OCI-LY1 (cell line): ENCODE measurements around the gene KCNN2.

Experiments used
- H2AFZ ChIP-seq: fragments of 200-600 bp; sonication (generic), shearing (Covaris generic); 2 replicates; pipeline ENCODE4 v1.6.0; 2014; ENCODE audit warnings: antibody characterized with exemption, mild to moderate bottlenecking, low read length
- H3F3A ChIP-seq: fragments of 200-600 bp; sonication (generic), shearing (Covaris generic); 2 replicates; pipeline ENCODE4 v1.6.0; 2014; ENCODE audit warnings: mild to moderate bottlenecking, antibody characterized with exemption, low read length, moderate library complexity; ENCODE audit not compliant: insufficient read depth
- H3K27ac ChIP-seq: fragments of 200-600 bp; sonication (generic); 2 replicates; pipeline ENCODE4 v1.5.1; 2014; ENCODE audit warnings: low read length, mixed run types, mild to moderate bottlenecking, low read depth; ENCODE audit not compliant: poor library complexity, severe bottlenecking
- H3K27me3 ChIP-seq: fragments of 200-600 bp; sonication (generic); 2 replicates; pipeline ENCODE4 v1.6.0; 2014; ENCODE audit warnings: antibody characterized with exemption, mild to moderate bottlenecking, low read length, moderate library complexity; ENCODE audit not compliant: insufficient read depth
- H3K36me3 ChIP-seq: fragments of 200-600 bp; sonication (generic); 2 replicates; pipeline ENCODE4 v1.6.1; 2014; ENCODE audit warnings: mild to moderate bottlenecking, antibody characterized with exemption, low read length, moderate library complexity, mixed read lengths; ENCODE audit not compliant: insufficient read depth
- H3K4me1 ChIP-seq: fragments of 200-600 bp; sonication (generic); 2 replicates; pipeline ENCODE4 v1.5.1; 2014; ENCODE audit warnings: mild to moderate bottlenecking, low read length, moderate library complexity; ENCODE audit not compliant: insufficient read depth, severe bottlenecking
- H3K4me2 ChIP-seq: fragments of 200-600 bp; sonication (generic), shearing (Covaris generic); 2 replicates; pipeline ENCODE4 v1.6.1; 2014; ENCODE audit warnings: low read length
- H3K4me3 ChIP-seq: fragments of 200-600 bp; sonication (generic); 2 replicates; pipeline ENCODE4 v1.5.1; 2014; ENCODE audit warnings: low read length, low read depth, mild to moderate bottlenecking, mixed read lengths; ENCODE audit not compliant: poor library complexity, severe bottlenecking
- H3K79me2 ChIP-seq: fragments of 200-600 bp; shearing (Covaris generic); 2 replicates; pipeline ENCODE4 v1.6.1; 2016; ENCODE audit warnings: mixed run types, low read length, mixed read lengths; ENCODE audit not compliant: insufficient read depth
- H3K9ac ChIP-seq: fragments of 200-600 bp; sonication (generic), shearing (Covaris generic); 2 replicates; pipeline ENCODE4 v1.6.1; 2014; ENCODE audit warnings: mild to moderate bottlenecking, low read length, mixed read lengths
- H3K9me2 ChIP-seq: fragments of 200-600 bp; sonication (generic), shearing (Covaris generic); 2 replicates; pipeline ENCODE4 v1.6.1; 2014; ENCODE audit warnings: low read depth, mild to moderate bottlenecking, low read length, mixed read lengths
- H3K9me3 ChIP-seq: fragments of 200-600 bp; shearing (Covaris generic); 2 replicates; pipeline ENCODE4 v1.6.1; 2014; ENCODE audit warnings: low read length, mixed read lengths
- H4K20me1 ChIP-seq: fragments of 200-600 bp; sonication (generic), shearing (Covaris generic); 2 replicates; pipeline ENCODE4 v1.6.0; 2016; ENCODE audit warnings: mild to moderate bottlenecking, low read length; ENCODE audit not compliant: insufficient read depth
- EZH2 ChIP-seq: fragments of 200-600 bp; sonication (generic), shearing (Covaris generic); IDR thresholded peaks from 2 replicates; pipeline ENCODE4 v1.8.0; 2017; ENCODE audit warnings: borderline replicate concordance, mixed run types, mild to moderate bottlenecking, antibody characterized with exemption, low read length, moderate library complexity, mixed read lengths
- TF ChIP-seq, protein P1 (sequence below): fragments of 200-600 bp; sonication (generic), shearing (Covaris generic); IDR thresholded peaks from 2 replicates; pipeline ENCODE4 v1.5.1; 2017; ENCODE audit warnings: mild to moderate bottlenecking, antibody characterized with exemption, low read length, moderate library complexity, mixed read lengths

The KCNN2 gene

DNA sequence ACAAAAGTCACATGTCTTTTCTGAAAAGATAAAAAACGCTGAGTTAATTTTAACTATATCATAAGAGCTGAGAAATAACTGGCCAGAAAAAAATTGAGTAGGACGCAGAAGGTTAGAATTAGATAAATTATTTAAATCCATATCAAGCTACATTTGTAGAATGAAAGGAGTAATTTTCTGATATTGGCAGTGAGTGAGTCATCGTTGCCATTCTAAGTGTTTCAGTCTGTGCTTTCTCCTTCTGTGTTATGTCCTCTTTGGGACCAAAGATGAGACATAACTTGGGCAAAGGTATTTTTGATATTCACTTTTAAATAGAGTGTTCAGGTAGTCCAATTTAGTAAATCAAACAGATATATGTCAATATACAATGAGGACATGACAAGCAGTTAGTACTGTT, 34.4 kb upstream of the KCNN2 start:
- H3K36me3 ChIP-seq: no peaks in the 10 kb centered on the region
- H3K79me2 ChIP-seq: no peaks in the 10 kb centered on the region
- no peaks in the 10 kb centered on the region for H4K20me1 ChIP-seq
- H2AFZ ChIP-seq: no peak overlapping the region
- no peaks in the 10 kb centered on the region for H3K27me3 ChIP-seq
- H3K9ac ChIP-seq: no peak overlapping the region
- TF ChIP-seq EZH2: no peak
- TF ChIP-seq, protein P1, sequence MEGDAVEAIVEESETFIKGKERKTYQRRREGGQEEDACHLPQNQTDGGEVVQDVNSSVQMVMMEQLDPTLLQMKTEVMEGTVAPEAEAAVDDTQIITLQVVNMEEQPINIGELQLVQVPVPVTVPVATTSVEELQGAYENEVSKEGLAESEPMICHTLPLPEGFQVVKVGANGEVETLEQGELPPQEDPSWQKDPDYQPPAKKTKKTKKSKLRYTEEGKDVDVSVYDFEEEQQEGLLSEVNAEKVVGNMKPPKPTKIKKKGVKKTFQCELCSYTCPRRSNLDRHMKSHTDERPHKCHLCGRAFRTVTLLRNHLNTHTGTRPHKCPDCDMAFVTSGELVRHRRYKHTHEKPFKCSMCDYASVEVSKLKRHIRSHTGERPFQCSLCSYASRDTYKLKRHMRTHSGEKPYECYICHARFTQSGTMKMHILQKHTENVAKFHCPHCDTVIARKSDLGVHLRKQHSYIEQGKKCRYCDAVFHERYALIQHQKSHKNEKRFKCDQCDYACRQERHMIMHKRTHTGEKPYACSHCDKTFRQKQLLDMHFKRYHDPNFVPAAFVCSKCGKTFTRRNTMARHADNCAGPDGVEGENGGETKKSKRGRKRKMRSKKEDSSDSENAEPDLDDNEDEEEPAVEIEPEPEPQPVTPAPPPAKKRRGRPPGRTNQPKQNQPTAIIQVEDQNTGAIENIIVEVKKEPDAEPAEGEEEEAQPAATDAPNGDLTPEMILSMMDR: no peak
- H3K4me3 ChIP-seq: no peak overlapping the region
- no peak overlapping the region for H3K27ac ChIP-seq
- H3F3A ChIP-seq: no peaks in the 10 kb centered on the region
- no peak overlapping the region for H3K4me2 ChIP-seq
- no peaks in the 10 kb centered on the region for H3K9me3 ChIP-seq
- no peaks in the 10 kb centered on the region for H3K9me2 ChIP-seq
- no peaks in the 10 kb centered on the region for H3K4me1 ChIP-seq

DNA sequence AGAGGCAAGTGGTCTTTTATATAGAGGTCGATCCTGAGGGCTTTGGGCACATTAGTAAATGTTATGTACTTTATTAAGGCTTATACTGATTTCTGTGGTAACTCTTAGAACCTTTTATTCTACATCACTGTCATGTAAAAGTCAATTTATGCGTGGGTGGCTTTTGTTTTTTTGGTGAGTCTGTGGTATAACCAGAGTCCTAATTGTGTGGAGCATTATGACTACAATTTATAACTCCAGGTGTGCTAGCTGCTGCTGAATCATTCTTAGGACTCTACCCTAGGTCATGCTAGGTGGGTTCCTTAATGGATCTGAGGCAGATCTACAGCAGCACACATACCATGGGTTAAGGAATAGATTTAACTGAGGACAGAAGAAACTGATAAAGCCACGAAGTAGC, 33.9 kb upstream of the KCNN2 start:
- Histone ChIP-seq H3K9me2 (no peaks in the 10 kb centered on the region), H3K4me2 (no peak overlapping the region), H3F3A (no peaks in the 10 kb centered on the region), H3K36me3 (no peaks in the 10 kb centered on the region), H3K9ac (no peak overlapping the region), H3K4me1 (no peaks in the 10 kb centered on the region), H2AFZ (no peak overlapping the region), H3K27me3 (no peaks in the 10 kb centered on the region), H3K79me2 (no peaks in the 10 kb centered on the region), H3K9me3 (no peaks in the 10 kb centered on the region), H4K20me1 (no peaks in the 10 kb centered on the region), H3K27ac (no peak overlapping the region), H3K4me3 (no peak overlapping the region)
- no peak for TF ChIP-seq EZH2
- TF ChIP-seq, protein P1: no peak

DNA sequence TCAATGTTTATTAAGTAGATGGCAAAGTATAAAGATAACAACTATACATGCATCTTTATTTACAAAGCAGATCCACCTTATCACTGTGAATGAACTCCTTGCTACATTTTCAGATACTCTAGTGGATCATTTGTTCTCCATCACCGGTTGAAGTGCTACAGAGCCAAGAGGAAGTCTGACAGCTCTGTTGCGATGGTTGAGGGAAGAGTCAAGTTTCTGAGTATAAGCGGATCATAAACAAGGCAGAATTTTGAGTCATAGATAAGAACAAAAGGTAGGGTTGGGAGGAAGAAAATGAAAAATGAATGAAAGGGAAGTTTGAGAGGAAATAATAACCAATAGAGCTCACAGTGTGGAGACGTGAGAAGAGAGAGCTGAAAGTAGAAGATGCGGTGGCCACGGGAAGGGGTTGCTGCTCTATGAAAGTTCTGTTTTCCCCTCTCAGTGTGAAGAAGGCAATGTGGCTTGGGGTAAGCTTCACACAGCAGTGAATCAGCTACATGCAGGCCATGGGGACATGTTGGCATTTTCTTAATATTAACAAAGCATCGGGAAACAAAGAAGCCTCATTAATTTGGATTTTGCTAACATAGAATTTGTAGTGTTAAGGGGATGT, 30.8 kb upstream of the KCNN2 start:
- Histone ChIP-seq H3K36me3 (no peaks in the 10 kb centered on the region), H3F3A (no peaks in the 10 kb centered on the region), H2AFZ (no peak overlapping the region), H3K4me1 (no peaks in the 10 kb centered on the region), H3K4me2 (no peak overlapping the region), H4K20me1 (no peaks in the 10 kb centered on the region), H3K9me3 (no peaks in the 10 kb centered on the region), H3K9ac (no peak overlapping the region), H3K79me2 (no peaks in the 10 kb centered on the region), H3K27ac (no peak overlapping the region), H3K4me3 (no peak overlapping the region), H3K9me2 (no peaks in the 10 kb centered on the region), H3K27me3 (no peaks in the 10 kb centered on the region)
- TF ChIP-seq EZH2: no peak
- TF ChIP-seq, protein P1: no peak
